ENCODE data around the gene APBA3.

The APBA3 gene

DNA sequence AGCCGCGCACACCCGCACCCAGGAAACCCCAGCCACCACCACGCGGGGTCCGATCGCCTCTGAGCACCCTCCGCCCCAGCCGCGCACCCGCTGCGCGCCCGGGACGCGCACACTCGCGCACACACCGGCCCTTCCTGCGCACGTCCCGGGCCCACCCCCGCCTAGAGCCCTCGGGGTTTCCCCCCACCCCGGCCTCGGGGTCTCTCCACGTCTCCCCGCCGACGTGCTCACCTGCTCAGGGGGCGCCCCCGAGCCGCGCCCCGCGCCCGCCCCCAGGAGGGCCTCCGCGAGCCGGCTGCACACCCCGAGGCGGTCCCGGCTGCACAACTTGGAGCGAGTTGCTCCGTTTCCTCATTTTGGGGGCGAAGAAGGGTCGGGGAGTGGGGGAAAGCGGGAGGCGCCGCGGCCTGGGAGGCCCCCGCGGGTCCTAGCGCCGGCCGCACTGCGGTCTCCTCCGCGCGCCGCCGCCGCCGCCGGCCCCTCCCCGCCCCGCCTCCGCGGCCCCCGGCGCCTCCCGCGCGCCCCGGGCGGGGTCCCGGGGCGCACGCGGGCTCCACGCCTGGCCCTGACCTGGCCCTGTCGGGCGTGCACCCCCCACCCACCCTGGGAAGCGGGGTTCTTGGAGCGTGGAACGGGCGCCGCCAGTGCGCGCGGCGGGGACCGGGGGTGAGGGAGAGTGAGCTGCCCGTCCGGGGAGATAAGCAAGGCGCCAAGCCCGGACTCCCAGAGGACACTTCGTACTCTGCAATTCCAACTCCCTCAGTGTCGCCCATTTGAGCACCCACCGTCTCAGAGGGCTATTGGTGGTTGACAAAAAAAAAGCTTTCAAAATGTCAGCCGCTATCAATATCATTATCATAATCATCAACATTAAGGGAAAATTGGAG, 24.7 kb upstream of the APBA3 start, which contains the start of gene MATK:
MATK (minus strand) TSS at position 444 of the 887 bp plus-strand sequence. CDS start 1,246 bp downstream, outside the sequence.
- DNase-seq: no peak

DNA sequence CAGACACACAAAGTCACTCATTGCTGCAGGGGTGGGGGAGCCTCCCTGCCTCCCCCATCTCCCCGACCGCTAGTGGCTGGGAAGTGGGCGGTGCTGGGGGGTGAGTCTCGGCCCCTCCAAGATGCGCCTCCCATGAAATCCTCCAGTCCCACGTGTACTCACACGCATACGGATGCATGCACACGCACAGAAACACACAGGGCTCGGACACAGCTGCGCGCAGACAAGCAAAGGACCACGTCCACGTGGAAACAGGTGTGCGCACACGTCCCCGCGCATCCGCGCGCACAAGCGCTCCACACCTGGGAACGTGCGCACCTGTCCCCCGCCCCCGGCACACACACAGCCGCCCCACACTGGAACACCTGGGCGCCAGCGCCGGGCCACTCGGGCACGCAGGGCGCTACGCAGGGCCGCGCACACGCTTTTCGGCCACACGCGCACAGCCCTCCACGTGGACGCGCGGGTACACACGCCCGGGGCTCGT, 24.0 kb upstream of the APBA3 start:
- no peak for DNase-seq

GRCh38 chr19:3784607-3785450, 23.3 kb upstream of the APBA3 start:
- no peak for DNase-seq

DNA sequence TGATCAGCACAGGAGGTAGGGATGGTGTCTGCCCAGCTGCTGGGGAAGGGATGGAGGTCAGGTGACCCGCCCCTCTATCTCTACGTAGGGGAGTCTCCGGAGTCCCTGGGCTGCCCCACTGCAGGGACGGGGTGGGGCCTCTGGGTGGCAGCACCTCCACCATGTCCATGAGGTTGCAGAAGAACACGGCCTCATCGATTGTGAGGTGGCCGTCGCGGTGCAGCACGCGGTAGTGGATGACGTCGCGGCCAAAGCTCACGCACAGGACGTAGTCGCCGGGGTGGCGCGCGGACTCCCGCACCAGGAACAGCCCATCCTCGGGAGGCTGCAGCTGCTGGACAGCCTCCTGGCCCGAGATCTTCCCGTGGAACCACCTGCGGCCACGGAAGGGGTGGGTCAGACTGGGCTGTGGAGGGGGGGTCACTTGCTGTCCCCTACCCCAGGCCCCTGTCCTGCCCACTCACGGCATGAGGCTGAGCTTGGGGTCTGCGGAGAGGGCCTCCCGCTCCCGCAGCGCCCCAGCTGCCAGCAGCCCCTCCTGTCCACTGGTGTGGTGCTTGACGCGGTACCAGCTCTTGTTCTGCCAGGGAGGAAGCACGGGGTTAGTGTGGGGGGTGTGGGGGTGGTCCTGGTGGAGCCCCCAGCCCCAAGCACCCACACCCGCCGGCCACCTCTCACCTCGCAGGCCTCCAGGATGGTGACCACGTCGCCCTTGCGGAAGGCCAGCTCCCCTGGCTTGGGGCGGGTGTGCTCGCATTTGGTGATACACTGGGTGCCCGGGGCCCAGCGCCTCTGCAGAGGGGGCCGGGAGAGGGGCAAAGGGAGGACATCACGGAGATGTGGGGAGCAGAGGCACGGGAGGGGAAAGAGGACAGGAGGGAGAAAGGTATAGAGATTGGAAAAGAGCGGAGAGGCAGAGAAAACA, 22.4 kb upstream of the APBA3 start:
- DNase-seq: no peak

DNA sequence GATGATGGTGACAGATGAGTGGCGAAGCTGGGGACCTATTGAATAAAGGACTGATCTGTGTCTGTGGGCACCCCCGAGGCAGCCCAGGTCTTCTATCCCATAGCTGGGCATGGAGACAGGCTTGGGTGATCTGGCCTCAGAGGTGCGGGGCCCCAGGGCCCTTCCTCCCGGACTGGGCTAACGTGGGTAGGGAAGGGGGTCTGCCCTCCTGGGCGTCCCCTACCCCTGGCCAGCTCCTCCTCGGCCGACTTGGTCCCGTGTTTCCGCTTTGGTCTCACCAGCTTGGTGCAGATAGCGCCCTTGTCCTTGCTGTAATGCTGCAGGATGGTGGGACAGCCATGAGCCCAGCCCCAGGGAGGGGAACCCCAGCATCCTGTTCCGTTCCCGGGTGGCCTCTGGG, 21.4 kb upstream of the APBA3 start:
- DNase-seq: no peak

- DNase-seq: no peak
These were observed 20.8 kb upstream of the APBA3 start for GRCh38 chr19:3782330-3782729.

DNA sequence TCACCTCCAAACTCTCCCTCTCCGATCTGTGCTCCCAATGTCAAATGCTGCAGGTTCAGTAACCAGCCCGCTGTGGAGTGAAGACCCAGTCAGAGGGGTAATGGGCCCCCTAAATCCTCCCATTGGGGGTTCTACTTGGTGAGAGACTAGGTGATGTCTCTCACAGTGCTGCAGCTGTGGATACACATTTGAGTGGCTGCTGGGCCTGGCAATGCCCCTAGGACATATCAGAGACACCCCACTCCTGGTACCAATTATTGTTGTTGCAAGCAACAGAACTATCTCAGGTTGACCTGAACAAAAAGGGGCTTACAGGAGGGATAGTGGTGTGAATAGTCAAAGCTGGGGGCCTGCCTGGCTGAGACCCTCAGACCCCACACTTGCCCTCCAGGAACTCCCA, 20.1 kb upstream of the APBA3 start:
- no peak for DNase-seq

- no peak for DNase-seq
These were observed 19.4 kb upstream of the APBA3 start for GRCh38 chr19:3780786-3781304.

- DNase-seq: no peak
These were observed 17.6 kb upstream of the APBA3 start for GRCh38 chr19:3778899-3779723.

DNA sequence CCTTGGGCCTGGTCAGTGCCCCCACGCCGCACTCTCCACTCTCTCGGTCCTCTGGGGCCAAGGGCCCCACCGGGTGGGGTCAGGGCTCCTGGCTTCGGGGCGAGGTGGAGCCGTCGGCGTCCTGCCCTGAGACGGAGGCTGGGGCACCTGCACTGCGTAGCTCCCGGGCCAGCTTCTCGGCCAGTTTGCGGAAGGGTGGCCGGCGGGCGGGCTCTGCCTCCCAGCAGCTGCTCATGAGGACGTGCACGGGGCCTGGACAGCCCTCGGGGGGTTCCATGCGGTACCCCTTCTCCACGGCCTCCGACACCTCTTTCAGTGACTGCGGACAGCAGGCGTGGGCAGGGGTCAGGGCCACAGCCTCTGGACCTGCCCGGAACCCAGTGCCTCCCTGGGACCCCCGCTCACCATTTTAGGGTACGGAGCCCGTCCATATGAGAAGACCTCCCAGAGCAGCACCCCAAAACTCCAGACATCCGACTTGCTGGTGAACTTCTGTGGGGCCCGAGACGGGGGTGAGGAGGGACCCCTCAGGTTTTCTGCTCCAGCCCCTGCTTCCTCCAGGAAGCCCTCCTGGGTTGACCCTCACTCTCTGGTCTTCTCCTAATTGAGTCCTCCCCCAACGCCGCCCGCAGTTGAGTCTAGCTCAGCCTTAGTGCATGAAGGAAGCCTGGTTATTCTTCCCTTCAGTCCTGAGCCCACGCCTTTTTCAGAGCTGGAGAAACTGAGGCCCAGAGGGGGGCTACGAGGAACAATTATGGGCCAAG, 16.8 kb upstream of the APBA3 start:
- DNase-seq: no peak

DNA sequence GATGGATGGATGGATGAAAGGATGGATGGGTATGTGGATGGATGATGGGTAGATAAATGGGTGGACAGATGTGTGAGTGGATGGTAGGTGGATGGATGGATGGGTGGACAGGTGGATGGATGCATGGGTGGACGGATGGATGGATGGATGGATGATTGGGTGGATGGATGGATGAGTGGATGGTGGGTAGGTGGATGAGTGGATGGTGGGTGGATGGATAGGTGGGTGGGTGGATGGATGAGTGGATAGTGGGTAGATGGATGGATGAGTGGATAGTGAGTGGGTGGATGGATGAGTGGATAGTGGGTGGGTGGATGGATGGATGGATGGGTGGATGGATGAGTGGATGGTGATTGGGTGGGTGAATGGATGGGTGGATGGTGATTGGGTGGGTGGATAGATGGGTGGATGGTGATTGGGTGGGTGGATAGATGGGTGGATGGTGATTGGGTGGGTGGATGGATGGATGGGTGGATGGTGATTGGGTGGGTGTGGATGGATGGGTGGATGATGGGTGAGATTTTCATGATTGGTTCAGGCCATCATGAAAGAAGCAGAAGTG, 15.1 kb upstream of the APBA3 start:
- DNase-seq: no peak

GRCh38 chr19:3775831-3776230, 14.3 kb upstream of the APBA3 start:
- DNase-seq: no peak

- no peak for DNase-seq
These were observed 13.9 kb upstream of the APBA3 start for GRCh38 chr19:3775374-3775711.

- no peak for DNase-seq
These were observed 13.3 kb upstream of the APBA3 start for GRCh38 chr19:3774621-3775373.

DNA sequence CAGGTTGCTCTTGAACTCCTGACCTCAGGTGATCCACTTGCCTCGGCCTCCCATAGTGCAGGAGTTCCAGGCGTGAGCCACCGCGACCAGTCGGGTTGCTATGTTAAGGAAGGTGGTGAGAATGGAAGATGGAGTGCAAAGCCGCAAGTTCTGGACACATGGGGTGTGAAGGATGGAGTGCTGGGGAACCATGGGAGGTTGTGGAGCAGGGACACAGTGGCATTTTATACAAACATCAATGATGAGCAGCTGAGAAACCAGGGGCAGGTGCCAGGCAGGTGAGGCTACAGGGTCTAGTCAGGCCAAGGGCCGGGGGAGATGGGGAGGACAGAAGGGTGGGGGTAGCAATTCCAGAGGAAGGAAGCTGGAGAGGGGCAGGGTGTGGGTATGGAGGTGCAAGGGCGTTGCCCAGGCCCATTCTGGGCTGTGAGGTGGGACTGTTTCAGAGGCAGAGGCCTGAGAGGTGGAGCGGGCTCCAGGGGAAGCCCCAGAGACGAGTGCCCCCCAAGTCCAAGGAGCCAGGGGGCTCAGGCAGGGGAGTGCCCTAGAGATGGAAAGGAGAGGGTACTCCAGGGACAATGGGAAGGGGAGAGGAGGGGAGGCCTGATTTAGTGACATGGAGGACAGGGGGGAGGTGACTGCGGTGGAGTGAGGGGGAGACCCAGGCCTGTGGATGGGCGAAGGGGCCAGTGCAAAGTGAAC, 12.5 kb upstream of the APBA3 start:
- DNase-seq: no peak

DNA sequence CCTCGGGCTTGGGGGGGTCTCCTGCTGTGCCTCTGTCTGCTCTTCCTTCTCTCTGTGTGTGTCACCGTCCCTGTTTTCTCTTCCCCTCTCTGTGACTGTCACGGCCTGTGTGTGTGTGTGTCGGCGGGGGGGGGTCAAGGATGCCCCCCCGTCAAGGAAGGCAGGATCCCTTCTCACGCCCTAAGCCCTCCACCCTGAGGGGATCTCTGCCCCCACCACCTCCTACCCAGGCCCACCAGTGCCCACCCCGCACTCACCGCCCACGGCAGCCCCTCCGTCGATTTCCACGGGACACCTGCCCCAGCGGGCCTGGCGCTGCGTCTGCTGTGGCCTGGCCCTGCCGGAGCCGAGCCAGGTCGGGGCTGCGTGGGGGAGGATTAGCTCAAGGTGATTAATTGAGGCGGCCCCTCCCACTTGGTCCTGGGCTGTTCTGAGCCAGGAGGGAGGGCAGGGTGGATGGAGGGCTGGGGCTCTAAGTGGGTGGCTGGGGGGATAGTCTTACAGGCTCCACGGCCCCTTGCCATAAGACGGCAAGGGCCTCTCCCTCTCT, 10.5 kb upstream of the APBA3 start, which contains the start of gene RAX2:
RAX2 (minus strand) TSS at position 323 of the 550 bp plus-strand sequence. CDS start 486 bp downstream, outside the sequence.
- no peak for DNase-seq

GRCh38 chr19:3771000-3771905, 9.8 kb upstream of the APBA3 start:
- no peak for DNase-seq
